B cell (primary cell): Measurements from ENCODE around the gene NEURL2. TPM values are rescaled to one million over a fixed set of nuclear protein-coding genes. Genes with fewer than 3 reads are reported as not detected.

ENCODE experiments used
- ATAC-seq: fragments of 200-7000 bp; cut with Tn5 transposase; one replicate; pipeline ENCODE4 v1.10.0; 2021; ENCODE audit warnings: low read depth, mild to moderate bottlenecking, moderate number of reproducible peaks, moderate library complexity
- CTCF ChIA-PET: fragments of 350-600 bp; sonication (Branson Sonifier 250); formaldehyde crosslinking; loops from one replicate; lab custom pipeline; 2021; ENCODE audit warnings: antibody characterized with exemption, inconsistent platforms; lab: Charles Lee
- POLR2A ChIA-PET: fragments of 350-600 bp; sonication (Branson Sonifier 250); formaldehyde crosslinking; loops from one replicate; lab custom pipeline; 2021; ENCODE audit warnings: antibody characterized with exemption; lab: Charles Lee
- DNase-seq: peaks from one replicate; pipeline ENCODE4 v3.0.0; 2013
- H2AFZ ChIP-seq: 2 replicates; pipeline ENCODE4 v1.6.1; 2012; ENCODE audit warnings: mild to moderate bottlenecking, low read depth, low read length; ENCODE audit not compliant: insufficient read depth, poor library complexity, severe bottlenecking
- H3K27ac ChIP-seq, 2 donors: 1 replicate in 1 of 2; 2 replicates in 1 of 2; pipeline ENCODE4 v1.5.1; 2012 to 2013; ENCODE audit warnings: low read length in 2 of 2, mild to moderate bottlenecking in 2 of 2, moderate library complexity in 1 of 2
- H3K27me3 ChIP-seq, 4 experiments: fragments of 200-600 bp in 1 of 4; sonication (generic) in 1 of 4; replicated peaks in 1 of 4; 1 replicate in 2 of 4; 2 replicates in 2 of 4; pipeline versions ENCODE4 v1.6.1 to v1.7.0; 2013 to 2016; ENCODE audit warnings: low read length in 3 of 4, mild to moderate bottlenecking in 2 of 4, mixed read lengths in 1 of 4, moderate library complexity in 1 of 4; ENCODE audit not compliant: insufficient read depth in 4 of 4, control insufficient read depth in 3 of 4; ENCODE audit errors: control extremely low read depth in 1 of 4
- H3K36me3 ChIP-seq, 2 experiments: replicated peaks in 1 of 2; 1 replicate in 1 of 2; 2 replicates in 1 of 2; pipeline versions ENCODE4 v1.6.1 to v1.7.1; 2013; ENCODE audit warnings: low read length in 1 of 2; ENCODE audit not compliant: insufficient read depth in 2 of 2, control insufficient read depth in 1 of 2; ENCODE audit errors: control extremely low read depth in 1 of 2, extremely low read depth in 1 of 2
- H3K4me1 ChIP-seq, 2 donors: fragments of 200-600 bp in 1 of 2; sonication (generic) in 1 of 2; 1 replicate in 1 of 2; 2 replicates in 1 of 2; pipeline versions ENCODE4 v1.5.1 to v1.6.1; 2013 to 2017; ENCODE audit warnings: low read length in 2 of 2; ENCODE audit not compliant: control insufficient read depth in 2 of 2, insufficient read depth in 2 of 2
- H3K4me2 ChIP-seq: replicated peaks from 2 replicates; pipeline ENCODE3; 2012; ENCODE audit warnings: mild to moderate bottlenecking, low read depth, low read length; ENCODE audit not compliant: poor library complexity, severe bottlenecking
- H3K4me3 ChIP-seq, 5 experiments: fragments of 200-600 bp in 1 of 5; sonication (generic) in 1 of 5; 1 replicate in 3 of 5; 2 replicates in 2 of 5; pipeline versions ENCODE4 v1.5.1 to v1.7.0; 2011 to 2016; ENCODE audit warnings: low read length in 4 of 5, mild to moderate bottlenecking in 4 of 5, low read depth in 2 of 5, control low read depth in 1 of 5, moderate library complexity in 1 of 5; ENCODE audit not compliant: insufficient read depth in 1 of 5; ENCODE audit errors: control extremely low read depth in 1 of 5, extremely low read depth in 1 of 5
- H3K79me2 ChIP-seq: fragments of 200-600 bp; sonication (generic); one replicate; pipeline ENCODE4 v1.6.0; 2016; ENCODE audit warnings: low read length; ENCODE audit not compliant: control insufficient read depth, insufficient read depth
- H3K9ac ChIP-seq: fragments of 200-600 bp; sonication (generic); 2 replicates; pipeline ENCODE4 v1.6.1; 2017; ENCODE audit warnings: mild to moderate bottlenecking, low read length, moderate library complexity
- H3K9me3 ChIP-seq, 3 donors: one replicate each; pipeline versions ENCODE4 v1.6.1 to v1.7.1; 2013; ENCODE audit warnings: low read length in 2 of 3; ENCODE audit not compliant: control insufficient read depth in 2 of 3, insufficient read depth in 1 of 3; ENCODE audit errors: control extremely low read depth in 1 of 3
- H4K20me1 ChIP-seq: 2 replicates; pipeline ENCODE4 v1.6.0; 2012; ENCODE audit warnings: mild to moderate bottlenecking, low read length; ENCODE audit not compliant: insufficient read depth, control insufficient read depth, poor library complexity, severe bottlenecking
- H3K27ac Mint-ChIP-seq: one replicate; pipeline ENCODE4 v1.8.0; 2021; ENCODE audit warnings: mixed read lengths
- H3K27me3 Mint-ChIP-seq: one replicate; pipeline ENCODE4 v1.8.0; 2021; ENCODE audit warnings: mixed read lengths
- H3K4me1 Mint-ChIP-seq: one replicate; pipeline ENCODE4 v1.8.0; 2021; ENCODE audit warnings: mixed read lengths
- H3K4me3 Mint-ChIP-seq: one replicate; pipeline ENCODE4 v1.8.0; 2021; ENCODE audit warnings: mixed read lengths
- H3K9me3 Mint-ChIP-seq: one replicate; pipeline ENCODE4 v1.8.0; 2022; ENCODE audit warnings: mixed read lengths; ENCODE audit not compliant: insufficient read depth
- EZH2 ChIP-seq: IDR thresholded peaks from 2 replicates; pipeline ENCODE4 v1.6.1; 2012; ENCODE audit warnings: borderline replicate concordance, low read depth, mild to moderate bottlenecking, moderate library complexity, low read length; ENCODE audit not compliant: insufficient read depth, poor library complexity, severe bottlenecking
- WGBS: methylation state at CpG from one replicate; pipeline ENCODE4 v1.1.5; 2013; ENCODE audit warnings: missing lambda C conversion rate; ENCODE audit not compliant: insufficient coverage; 5-methylcytosine and 5-hydroxymethylcytosine counted together
- intact Hi-C: fragments of 100-400 bp; cut with micrococcal nuclease; formaldehyde crosslinking; loops from one replicate; pipeline ENCODE4 v1.10.0; 2022
- polyA plus RNA-seq: library from polyadenylated mRNA; depleted of rRNA; stranded (reverse); fragments of >200 nt; gene quantifications from 2 replicates; pipeline ENCODE4 v1.2.3, GENCODE V29; 2012
- total RNA-seq, 2 donors: library from RNA; stranded (reverse); fragments of 120-200 nt in 1 of 2; gene quantifications; 1 replicate in 1 of 2; 2 replicates in 1 of 2; pipeline versions ENCODE4 v1.2.3 to v1.2.4, GENCODE V29; 2013 to 2022
- TF ChIP-seq, protein P1 (sequence below): fragments of 200-600 bp; IDR thresholded peaks from one replicate; pipeline ENCODE4 v1.8.0; 2022; ENCODE audit warnings: antibody characterized with exemption, mild to moderate bottlenecking

Gene NEURL2
- total and polyA plus RNA-seq, 2 donors (not counting 1 experiment from before 2014, with no cell fraction given), result 3.3 to 5.4 TPM

DNA sequence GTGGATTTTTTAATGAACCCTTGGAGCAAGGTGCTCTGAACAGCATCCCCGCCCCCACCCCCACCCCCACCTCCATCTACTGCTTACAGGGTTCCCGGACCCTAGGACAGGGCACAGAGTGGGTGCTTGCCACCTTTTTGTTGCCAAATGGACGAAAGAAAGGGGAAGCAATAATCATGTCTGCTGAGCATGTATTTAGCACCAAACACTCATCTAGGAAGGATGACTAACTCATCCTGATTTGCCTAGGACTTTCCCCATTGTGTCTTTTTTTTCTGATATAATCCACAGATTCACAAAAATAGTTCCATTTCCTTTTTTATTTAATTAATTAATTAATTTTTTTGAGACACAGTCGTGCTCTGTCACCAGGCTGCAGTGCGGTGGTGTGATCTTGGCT is 22.1 kb upstream of the NEURL2 start:
- Histone ChIP-seq H3K79me2 (no peaks in the 10 kb centered on the region), H3K4me2 (no peak overlapping the region), H3K9me3 (peaks cover 0 to 11% (median 0%) of the 10 kb centered on the region in 3 donors), H3K4me1 (peaks cover 14 to 22% of the 10 kb centered on the region in 2 donors), H4K20me1 (no peaks in the 10 kb centered on the region), H3K36me3 (no peaks in the 10 kb centered on the region), H3K4me3 (no peak overlapping the region), H3K9ac (no peak overlapping the region), H3K27me3 (peaks cover 0 to 24% (median 9%) of the 10 kb centered on the region in 4 experiments), H2AFZ (no peak overlapping the region), H3K27ac (no peak overlapping the region)
- H3K27me3 Mint-ChIP-seq, result peaks cover 15% of the 10 kb centered on the region
- TF ChIP-seq, protein P1, sequence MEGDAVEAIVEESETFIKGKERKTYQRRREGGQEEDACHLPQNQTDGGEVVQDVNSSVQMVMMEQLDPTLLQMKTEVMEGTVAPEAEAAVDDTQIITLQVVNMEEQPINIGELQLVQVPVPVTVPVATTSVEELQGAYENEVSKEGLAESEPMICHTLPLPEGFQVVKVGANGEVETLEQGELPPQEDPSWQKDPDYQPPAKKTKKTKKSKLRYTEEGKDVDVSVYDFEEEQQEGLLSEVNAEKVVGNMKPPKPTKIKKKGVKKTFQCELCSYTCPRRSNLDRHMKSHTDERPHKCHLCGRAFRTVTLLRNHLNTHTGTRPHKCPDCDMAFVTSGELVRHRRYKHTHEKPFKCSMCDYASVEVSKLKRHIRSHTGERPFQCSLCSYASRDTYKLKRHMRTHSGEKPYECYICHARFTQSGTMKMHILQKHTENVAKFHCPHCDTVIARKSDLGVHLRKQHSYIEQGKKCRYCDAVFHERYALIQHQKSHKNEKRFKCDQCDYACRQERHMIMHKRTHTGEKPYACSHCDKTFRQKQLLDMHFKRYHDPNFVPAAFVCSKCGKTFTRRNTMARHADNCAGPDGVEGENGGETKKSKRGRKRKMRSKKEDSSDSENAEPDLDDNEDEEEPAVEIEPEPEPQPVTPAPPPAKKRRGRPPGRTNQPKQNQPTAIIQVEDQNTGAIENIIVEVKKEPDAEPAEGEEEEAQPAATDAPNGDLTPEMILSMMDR, result no peak
- TF ChIP-seq EZH2, result no peak
- POLR2A ChIA-PET, result no interaction called here
- peaks cover 20% of the 10 kb centered on the region for H3K4me1 Mint-ChIP-seq
- H3K4me3 Mint-ChIP-seq, result peak overlapping the region; percentile 79
- no peak for DNase-seq
- H3K27ac Mint-ChIP-seq, result peak overlapping the region; percentile 50
- 60% methylated on average over 1 of the region's 5 CpGs for WGBS
- intact Hi-C loops, result no loop called here
- ATAC-seq, result no peak
- H3K9me3 Mint-ChIP-seq, result no peaks in the 10 kb centered on the region
- CTCF ChIA-PET, result no interaction called here

DNA sequence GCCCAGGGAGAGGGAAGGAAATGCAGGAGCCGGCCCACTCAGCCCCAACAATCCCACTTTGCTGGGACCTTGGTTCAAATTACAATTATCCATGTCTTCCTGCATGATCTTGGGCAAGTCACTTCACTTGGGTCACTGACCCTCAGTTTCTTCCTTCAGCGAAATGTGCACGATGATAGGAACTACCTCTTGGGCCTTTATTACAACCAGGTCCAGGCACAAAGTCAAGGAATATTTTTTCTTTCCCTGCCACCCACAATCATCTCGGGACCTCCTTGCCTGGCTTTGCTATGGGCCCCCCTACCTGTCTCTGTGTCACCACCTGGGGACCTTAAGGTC is 21.3 kb upstream of the NEURL2 start:
- H2AFZ ChIP-seq, result peak overlapping the region; percentile 89
- Mint-ChIP-seq H3K27me3 (peaks cover 12% of the 10 kb centered on the region), H3K4me1 (peaks cover 20% of the 10 kb centered on the region), H3K9me3 (no peaks in the 10 kb centered on the region), H3K4me3 (peak overlapping the region; percentile 94), H3K27ac (no peak overlapping the region)
- peaks cover 14 to 22% of the 10 kb centered on the region in 2 donors for H3K4me1 ChIP-seq
- no peaks in the 10 kb centered on the region for H4K20me1 ChIP-seq
- H3K27me3 ChIP-seq, result peaks cover 0 to 21% (median 9%) of the 10 kb centered on the region in 4 experiments
- POLR2A ChIA-PET, result interaction anchor here (3.8 kb wide), 1 partner anchor 22 kb away, joined by 21 read pairs; the partner anchor contains the start of gene PCIF1
- peak overlapping the region; percentile 69 for H3K9ac ChIP-seq
- H3K79me2 ChIP-seq, result no peaks in the 10 kb centered on the region
- DNase-seq (no peak), ATAC-seq (no peak)
- TF ChIP-seq, protein P1, result no peak
- no peak for TF ChIP-seq EZH2
- WGBS, result 43% methylated on average over 2 of the region's 4 CpGs
- H3K4me3 ChIP-seq, result peak overlapping the region in 2 of 5 experiments; percentile 37 to 65
- peak overlapping the region; percentile 92 for H3K4me2 ChIP-seq
- H3K9me3 ChIP-seq, result peaks cover 0 to 11% (median 0%) of the 10 kb centered on the region in 3 donors
- H3K36me3 ChIP-seq, result no peaks in the 10 kb centered on the region
- no peak overlapping the region for H3K27ac ChIP-seq
- intact Hi-C loops, result no loop called here
- CTCF ChIA-PET, result no interaction called here
